Fibroblast of the aortic adventitia (primary cell): ENCODE measurements around the gene REV3L. TPM values are rescaled to one million over a fixed set of nuclear protein-coding genes. Genes with fewer than 3 reads are reported as not detected.

Experiments
- DNase-seq: peaks from one replicate; pipeline ENCODE4 v3.0.0-alpha.2; 2010; ENCODE audit warnings: low read depth
- H3K4me3 ChIP-seq: 2 replicates; pipeline ENCODE4 v1.5.1; 2011; ENCODE audit warnings: low read depth, mild to moderate bottlenecking, control low read depth, low read length, moderate library complexity
- CTCF ChIP-seq: IDR thresholded peaks from 2 replicates; pipeline ENCODE4 v1.5.1; 2011; ENCODE audit warnings: mild to moderate bottlenecking, low read length, control low read depth, inconsistent platforms; ENCODE audit not compliant: insufficient read depth
- total RNA-seq: library from RNA; depleted of rRNA; stranded (reverse); fragments of >200 nt; gene quantifications from 2 replicates; pipeline ENCODE4 v1.2.3, GENCODE V29; 2012; ENCODE audit warnings: low replicate concordance

Gene REV3L
- total RNA-seq, 1 donor: 77.4 TPM

DNA sequence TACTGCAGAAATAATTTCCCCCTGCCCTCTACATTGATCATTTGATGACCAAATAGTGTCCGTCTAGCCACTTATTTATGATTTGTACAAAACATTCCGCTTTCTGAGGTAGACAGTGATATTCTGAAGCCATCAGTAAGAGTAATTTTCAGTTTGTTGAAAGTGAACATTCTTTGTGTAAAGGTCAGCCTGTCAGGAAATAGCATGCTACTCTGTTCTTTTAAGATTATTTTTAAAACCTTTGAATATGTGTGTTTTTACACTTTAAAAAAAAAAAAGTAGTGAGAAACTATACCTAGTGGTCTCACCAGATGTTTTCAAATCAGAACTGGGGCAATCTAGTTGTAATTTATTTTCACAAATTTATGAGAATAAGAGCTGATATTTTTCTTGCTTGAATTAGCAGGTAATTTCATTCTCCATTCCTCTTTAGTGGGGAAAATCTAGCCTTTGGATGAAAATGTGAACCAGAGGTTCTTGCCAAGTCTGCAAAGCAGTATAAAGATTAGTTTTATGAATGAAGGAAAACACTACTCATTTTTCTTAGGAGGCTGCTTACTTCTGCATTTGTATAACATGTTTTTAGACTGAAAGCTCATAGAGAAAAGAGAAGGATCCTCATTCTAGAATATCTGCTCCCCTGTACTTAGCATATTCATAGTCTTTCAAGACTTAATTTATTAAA, 12.1 kb upstream of the REV3L start:
- peak; percentile 17 for DNase-seq
- no peak for TF ChIP-seq CTCF

DNA sequence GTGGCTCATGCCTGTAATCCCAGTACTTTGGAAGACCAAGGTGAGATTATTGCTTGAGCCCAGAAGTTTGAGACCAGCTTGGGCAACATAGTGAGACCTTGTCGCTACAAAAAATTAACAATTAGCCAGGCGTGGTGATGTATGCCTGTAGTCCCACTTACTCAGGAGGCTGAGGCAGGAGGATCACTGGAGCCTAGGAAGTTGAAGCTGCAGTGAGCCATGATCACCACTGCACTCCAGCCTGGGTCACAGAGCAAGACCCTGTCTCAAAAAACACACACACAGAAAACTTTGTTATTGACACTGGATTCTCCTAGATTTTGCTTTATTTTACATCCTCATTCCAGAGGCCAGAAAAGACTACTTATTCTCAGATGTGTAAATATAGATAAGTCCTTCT, 9.5 kb upstream of the REV3L start:
- no peak for TF ChIP-seq CTCF
- no peak overlapping the region for H3K4me3 ChIP-seq
- DNase-seq: no peak

More for the DNA sequence above, 12.1 kb upstream of the REV3L start:
- no peak overlapping the region for H3K4me3 ChIP-seq

DNA sequence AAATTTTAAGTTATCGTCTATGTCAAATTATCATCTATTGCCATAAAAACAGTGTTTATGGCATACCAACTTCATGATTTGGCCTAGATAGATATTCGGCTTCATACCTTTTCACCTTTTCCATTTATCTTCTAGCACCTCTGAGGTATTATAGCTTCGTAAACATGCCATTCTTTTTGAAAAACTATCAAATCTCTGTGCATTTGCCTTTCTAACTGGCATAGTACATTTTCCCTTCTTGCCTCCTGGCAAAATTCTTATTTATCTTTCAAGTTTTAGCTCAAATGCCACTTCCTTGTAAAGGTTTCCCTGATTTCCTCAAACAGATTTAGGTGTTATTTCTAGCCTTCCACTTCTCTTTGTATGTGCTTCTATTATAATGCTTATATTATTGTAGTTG, 7.0 kb upstream of the REV3L start:
- H3K4me3 ChIP-seq: no peak overlapping the region
- DNase-seq: no peak
- TF ChIP-seq CTCF: no peak

DNA sequence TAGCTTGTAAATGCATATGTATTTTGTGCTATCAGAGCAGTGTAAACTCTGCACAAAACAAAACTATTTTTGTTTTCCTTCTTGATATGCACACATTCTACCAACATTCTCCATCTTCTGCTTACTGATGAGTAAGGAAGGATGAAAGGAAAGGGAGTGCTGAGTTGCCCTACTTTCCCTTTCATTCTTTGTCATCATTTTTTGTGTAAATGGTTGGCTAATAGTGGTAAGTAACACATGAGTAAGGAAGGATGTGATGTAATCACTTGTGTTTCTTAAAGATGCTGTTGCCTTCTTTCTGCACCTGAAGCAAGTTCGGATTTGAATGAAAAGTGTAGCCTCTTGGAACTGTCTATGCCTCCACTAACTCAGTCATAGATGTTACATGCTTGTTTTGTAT, 4.6 kb upstream of the REV3L start:
- no peak overlapping the region for H3K4me3 ChIP-seq
- DNase-seq: peak; percentile 78
- no peak for TF ChIP-seq CTCF

DNA sequence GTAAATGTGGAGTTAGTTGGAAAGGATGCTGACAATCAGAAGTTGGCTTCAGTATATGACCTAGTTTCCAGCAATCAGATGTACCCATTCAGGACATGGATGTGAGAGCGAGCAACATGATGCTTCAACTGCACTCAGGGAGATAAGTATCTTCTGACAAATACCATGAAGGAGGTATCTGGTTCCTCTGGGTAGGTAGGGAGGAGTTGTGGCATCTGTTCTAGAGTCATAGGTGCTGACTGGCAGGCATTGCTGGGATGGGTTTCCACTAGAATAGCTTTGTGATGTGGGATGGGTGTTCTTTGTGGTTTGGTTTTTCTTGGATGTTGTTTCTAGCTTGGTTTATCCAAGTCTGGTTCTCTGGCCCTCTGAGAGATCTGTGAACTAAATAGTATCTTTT, 3.9 kb upstream of the REV3L start:
- no peak overlapping the region for H3K4me3 ChIP-seq
- TF ChIP-seq CTCF: no peak
- DNase-seq: peak; percentile 15

- TF ChIP-seq CTCF: no peak
- no peak for DNase-seq
- H3K4me3 ChIP-seq: no peak overlapping the region
These were observed 3.5 kb upstream of the REV3L start for GRCh38 chr6:111486475-111486874.

- H3K4me3 ChIP-seq: no peak overlapping the region
- DNase-seq: peak; percentile 39
- TF ChIP-seq CTCF: no peak
These were observed 2.3 kb upstream of the REV3L start for GRCh38 chr6:111485342-111485741.
